Measurements from ENCODE around the gene MYO5A. TPM values are rescaled to one million over a fixed set of nuclear protein-coding genes. Genes with fewer than 3 reads are reported as not detected.
"Not testable (repeated sequence)": the region's sequence is repeated elsewhere in the genome, so short reads cannot be mapped to it uniquely, and the experiment has no call there.

MYO5A gene
- total RNA-seq, 1 donor = 54.3 TPM

DNA sequence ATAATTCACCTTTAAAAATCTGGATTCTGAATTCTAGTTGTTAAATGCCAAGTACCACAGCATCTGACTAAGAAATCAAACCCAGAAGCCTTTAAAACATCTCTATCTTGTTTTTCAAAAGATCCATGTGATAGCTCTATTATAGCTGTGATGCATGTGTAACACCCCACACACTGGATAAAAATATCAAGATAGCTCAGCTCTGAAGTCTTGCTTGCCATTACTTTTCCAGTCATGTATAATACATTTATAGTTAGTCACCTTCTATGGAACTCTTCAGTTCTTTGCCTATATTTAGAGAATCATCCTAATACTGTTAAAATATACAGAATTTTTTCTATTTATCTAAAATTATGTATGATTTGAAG, 28.6 kb upstream of the MYO5A start:
- TF ChIP-seq, protein P1, sequence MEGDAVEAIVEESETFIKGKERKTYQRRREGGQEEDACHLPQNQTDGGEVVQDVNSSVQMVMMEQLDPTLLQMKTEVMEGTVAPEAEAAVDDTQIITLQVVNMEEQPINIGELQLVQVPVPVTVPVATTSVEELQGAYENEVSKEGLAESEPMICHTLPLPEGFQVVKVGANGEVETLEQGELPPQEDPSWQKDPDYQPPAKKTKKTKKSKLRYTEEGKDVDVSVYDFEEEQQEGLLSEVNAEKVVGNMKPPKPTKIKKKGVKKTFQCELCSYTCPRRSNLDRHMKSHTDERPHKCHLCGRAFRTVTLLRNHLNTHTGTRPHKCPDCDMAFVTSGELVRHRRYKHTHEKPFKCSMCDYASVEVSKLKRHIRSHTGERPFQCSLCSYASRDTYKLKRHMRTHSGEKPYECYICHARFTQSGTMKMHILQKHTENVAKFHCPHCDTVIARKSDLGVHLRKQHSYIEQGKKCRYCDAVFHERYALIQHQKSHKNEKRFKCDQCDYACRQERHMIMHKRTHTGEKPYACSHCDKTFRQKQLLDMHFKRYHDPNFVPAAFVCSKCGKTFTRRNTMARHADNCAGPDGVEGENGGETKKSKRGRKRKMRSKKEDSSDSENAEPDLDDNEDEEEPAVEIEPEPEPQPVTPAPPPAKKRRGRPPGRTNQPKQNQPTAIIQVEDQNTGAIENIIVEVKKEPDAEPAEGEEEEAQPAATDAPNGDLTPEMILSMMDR (IDR thresholded peaks at IDR 0.05; ENCODE audit: extremely low read depth, low read depth, low read length) = no peak
- H4K20me1 ChIP-seq (ENCODE audit: insufficient read depth, low read length) = peaks cover 8% of the 10 kb centered on the region
- peaks cover 27% of the 10 kb centered on the region for H3K4me1 ChIP-seq (ENCODE audit: insufficient read depth, low read length)
- H2AFZ ChIP-seq (ENCODE audit: low read length) = no peak overlapping the region
- H3K4me2 ChIP-seq (ENCODE audit: insufficient read depth, low read length) = no peak overlapping the region
- H3K27me3 ChIP-seq (ENCODE audit: insufficient read depth, low read length) = no peaks in the 10 kb centered on the region
- peak overlapping the region; percentile 83 for H3K27ac ChIP-seq (ENCODE audit: low read depth, low read length)
- H3K36me3 ChIP-seq (ENCODE audit: insufficient read depth, low read length) = peaks cover 28% of the 10 kb centered on the region
- no peaks in the 10 kb centered on the region for H3K9me3 ChIP-seq (ENCODE audit: low read depth, low read length)
- H3K4me3 ChIP-seq (ENCODE audit: insufficient read depth, low read length) = no peak overlapping the region
- no peak for DNase-seq (ENCODE audit: insufficient read length, low spot score, missing footprints)
- peaks cover 88% of the 10 kb centered on the region for H3K79me2 ChIP-seq (ENCODE audit: insufficient read depth, low read length)

DNA sequence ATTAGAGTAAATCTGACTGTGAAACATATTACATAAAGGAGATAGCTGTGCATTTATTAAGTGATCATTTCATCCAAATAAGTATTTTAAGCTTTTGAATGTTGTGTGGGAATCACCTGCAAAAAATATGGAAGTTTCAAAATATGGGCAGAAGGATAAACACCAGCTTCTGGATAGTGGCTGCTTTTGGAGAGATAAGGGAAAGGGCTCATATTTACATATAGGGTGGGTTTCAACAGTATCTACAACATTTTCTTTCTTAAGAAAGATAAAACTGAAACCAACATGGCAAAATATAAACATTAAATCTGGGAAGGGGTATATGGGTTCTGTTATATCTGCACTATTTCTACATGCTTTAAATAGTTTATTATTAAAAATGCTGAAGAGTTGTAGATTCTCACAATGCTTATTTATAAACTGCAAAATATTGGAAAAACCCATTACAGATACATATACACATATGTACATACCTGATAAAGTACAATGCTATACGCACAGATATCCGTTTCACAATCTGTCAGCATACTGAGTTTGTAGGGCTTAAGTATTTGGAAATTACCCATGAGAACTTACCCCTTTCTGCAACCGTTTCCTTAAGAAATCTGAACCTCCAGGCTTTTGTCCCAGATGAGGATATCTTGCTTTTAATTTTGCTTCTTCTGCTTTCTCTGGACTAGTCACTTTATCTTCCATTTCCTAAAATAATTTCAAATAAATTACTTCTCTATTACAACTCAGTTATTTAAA, 28.0 kb upstream of the MYO5A start:
- Histone ChIP-seq H3K27me3 (ENCODE audit: insufficient read depth, low read length) (no peaks in the 10 kb centered on the region), H3K4me2 (ENCODE audit: insufficient read depth, low read length) (no peak overlapping the region), H3K9me3 (ENCODE audit: low read depth, low read length) (no peaks in the 10 kb centered on the region), H2AFZ (ENCODE audit: low read length) (no peak overlapping the region), H3K4me3 (ENCODE audit: insufficient read depth, low read length) (no peak overlapping the region), H3K27ac (ENCODE audit: low read depth, low read length) (peak overlapping the region; percentile 83), H3K4me1 (ENCODE audit: insufficient read depth, low read length) (peaks cover 27% of the 10 kb centered on the region), H3K36me3 (ENCODE audit: insufficient read depth, low read length) (peaks cover 32% of the 10 kb centered on the region), H3K79me2 (ENCODE audit: insufficient read depth, low read length) (peaks cover 87% of the 10 kb centered on the region), H4K20me1 (ENCODE audit: insufficient read depth, low read length) (peaks cover 8% of the 10 kb centered on the region)
- no peak for DNase-seq (ENCODE audit: insufficient read length, low spot score, missing footprints)
- TF ChIP-seq, protein P1 (IDR thresholded peaks at IDR 0.05; ENCODE audit: extremely low read depth, low read depth, low read length) = no peak

DNA sequence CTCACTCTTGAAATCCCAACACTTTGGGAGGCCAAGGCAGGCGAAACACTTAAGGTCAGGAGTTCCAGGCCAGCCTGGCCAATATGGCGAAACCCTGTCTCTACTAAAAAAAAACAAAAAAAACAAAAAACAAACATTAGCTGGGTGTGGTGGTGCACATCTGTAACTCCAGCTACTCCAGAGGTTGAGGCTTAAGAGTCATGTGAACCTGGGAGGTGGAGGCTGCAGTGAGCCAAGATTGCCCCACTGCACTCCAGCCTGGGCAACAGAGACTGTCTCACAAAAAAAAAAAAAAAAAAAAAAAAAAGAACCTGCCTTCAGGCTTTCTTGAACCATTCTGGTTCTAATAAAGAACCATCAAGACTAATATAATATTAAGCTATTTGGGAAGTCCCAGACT, 23.6 kb upstream of the MYO5A start:
- no peak for DNase-seq (ENCODE audit: insufficient read length, low spot score, missing footprints)
- peaks cover 50% of the 10 kb centered on the region for H3K36me3 ChIP-seq (ENCODE audit: insufficient read depth, low read length)
- no peak overlapping the region for H2AFZ ChIP-seq (ENCODE audit: low read length)
- peaks cover 48% of the 10 kb centered on the region for H3K79me2 ChIP-seq (ENCODE audit: insufficient read depth, low read length)
- TF ChIP-seq, protein P1 (IDR thresholded peaks at IDR 0.05; ENCODE audit: extremely low read depth, low read depth, low read length) = no peak
- no peak overlapping the region for H3K4me2 ChIP-seq (ENCODE audit: insufficient read depth, low read length)
- H3K27me3 ChIP-seq (ENCODE audit: insufficient read depth, low read length) = no peaks in the 10 kb centered on the region
- H3K4me3 ChIP-seq (ENCODE audit: insufficient read depth, low read length) = no peak overlapping the region
- H4K20me1 ChIP-seq (ENCODE audit: insufficient read depth, low read length) = peaks cover 3% of the 10 kb centered on the region
- H3K9me3 ChIP-seq (ENCODE audit: low read depth, low read length) = no peaks in the 10 kb centered on the region
- H3K4me1 ChIP-seq (ENCODE audit: insufficient read depth, low read length) = peaks cover 2% of the 10 kb centered on the region
- H3K27ac ChIP-seq (ENCODE audit: low read depth, low read length) = no peak overlapping the region

DNA sequence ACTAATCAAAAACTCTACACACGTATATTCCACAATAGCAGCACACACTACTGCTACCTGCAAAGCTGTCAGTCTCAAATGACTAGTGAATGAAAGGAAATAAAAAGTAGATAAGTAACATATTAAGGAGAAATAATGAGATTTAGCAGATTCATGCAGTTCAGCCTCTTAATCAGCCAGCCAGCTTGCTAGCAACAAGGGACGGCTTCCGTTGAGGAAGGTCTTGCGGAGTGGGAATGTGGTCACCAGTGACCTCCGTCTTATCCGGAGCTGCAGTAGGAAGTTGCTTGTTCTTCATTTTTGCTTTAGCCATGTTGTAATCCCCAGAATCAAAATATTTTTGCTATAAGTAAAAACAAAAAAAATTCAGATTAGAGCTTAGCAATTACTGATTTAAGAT, 23.1 kb upstream of the MYO5A start:
- Histone ChIP-seq H3K36me3 (ENCODE audit: insufficient read depth, low read length) (peaks cover 49% of the 10 kb centered on the region), H2AFZ (ENCODE audit: low read length) (no peak overlapping the region), H3K27ac (ENCODE audit: low read depth, low read length) (no peak overlapping the region), H3K27me3 (ENCODE audit: insufficient read depth, low read length) (no peaks in the 10 kb centered on the region), H3K4me2 (ENCODE audit: insufficient read depth, low read length) (no peak overlapping the region), H3K4me1 (ENCODE audit: insufficient read depth, low read length) (no peaks in the 10 kb centered on the region), H3K9me3 (ENCODE audit: low read depth, low read length) (no peaks in the 10 kb centered on the region), H3K79me2 (ENCODE audit: insufficient read depth, low read length) (peaks cover 43% of the 10 kb centered on the region), H4K20me1 (ENCODE audit: insufficient read depth, low read length) (peaks cover under 1% of the 10 kb centered on the region), H3K4me3 (ENCODE audit: insufficient read depth, low read length) (no peak overlapping the region)
- TF ChIP-seq, protein P1 (IDR thresholded peaks at IDR 0.05; ENCODE audit: extremely low read depth, low read depth, low read length) = no peak
- DNase-seq (ENCODE audit: insufficient read length, low spot score, missing footprints) = no peak

DNA sequence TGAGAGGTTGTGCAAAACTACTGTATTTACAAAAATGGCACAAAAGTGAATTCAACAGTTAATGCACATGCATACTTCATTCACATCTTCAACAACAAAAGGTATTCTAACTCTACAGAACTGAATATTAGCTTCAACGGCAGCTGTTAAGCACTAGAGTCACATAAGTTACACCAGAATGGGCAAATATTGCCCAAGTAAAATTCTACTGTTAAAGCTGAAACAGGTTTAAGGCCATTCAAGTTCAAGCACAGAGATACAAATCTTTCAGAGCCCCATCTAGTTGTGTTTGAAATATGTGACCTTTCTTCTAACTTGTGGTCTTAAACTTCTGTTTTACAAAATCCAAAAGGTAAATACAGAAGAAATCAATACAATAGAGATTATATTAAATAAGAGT, 22.5 kb upstream of the MYO5A start:
- Histone ChIP-seq H3K79me2 (ENCODE audit: insufficient read depth, low read length) (peaks cover 37% of the 10 kb centered on the region), H3K36me3 (ENCODE audit: insufficient read depth, low read length) (peaks cover 49% of the 10 kb centered on the region)
- H3K27me3 ChIP-seq (ENCODE audit: insufficient read depth, low read length); H3K9me3 ChIP-seq (ENCODE audit: low read depth, low read length); H2AFZ ChIP-seq (ENCODE audit: low read length); H3K4me3 ChIP-seq (ENCODE audit: insufficient read depth, low read length); H3K27ac ChIP-seq (ENCODE audit: low read depth, low read length); H3K4me2 ChIP-seq (ENCODE audit: insufficient read depth, low read length); DNase-seq (ENCODE audit: insufficient read length, low spot score, missing footprints); H3K4me1 ChIP-seq (ENCODE audit: insufficient read depth, low read length); H4K20me1 ChIP-seq (ENCODE audit: insufficient read depth, low read length): not testable (repeated sequence)
